IMR-90 (cell line): ENCODE measurements around the gene STXBP4.

Experiments used
- BHLHE40 ChIP-seq: fragments of 150-350 bp; IDR thresholded peaks from 2 replicates; pipeline ENCODE4 v1.6.1; 2016; ENCODE audit warnings: mild to moderate bottlenecking, low read depth, low read length
- CTCF ChIP-seq: conservative IDR thresholded peaks from 2 replicates; pipeline ENCODE4 v1.5.1; 2012; ENCODE audit warnings: mild to moderate bottlenecking, low read depth, low read length, improper control_type of control experiment
- MAZ ChIP-seq: IDR thresholded peaks from 2 replicates; pipeline ENCODE4 v1.6.1; 2012; ENCODE audit warnings: low read depth, mild to moderate bottlenecking, low read length, improper control_type of control experiment, moderate library complexity, borderline replicate concordance
- MXI1 ChIP-seq: IDR thresholded peaks from 2 replicates; pipeline ENCODE4 v1.6.1; 2012; ENCODE audit warnings: low read depth, mild to moderate bottlenecking, low read length, moderate library complexity, borderline replicate concordance
- POLR2A ChIP-seq: IDR thresholded peaks from 2 replicates; pipeline ENCODE4 v1.6.1; 2012; ENCODE audit warnings: mild to moderate bottlenecking, low read depth, low read length
- RAD21 ChIP-seq: IDR thresholded peaks from 2 replicates; pipeline ENCODE4 v1.6.1; 2012; ENCODE audit warnings: low read length, improper control_type of control experiment

- TF ChIP-seq CTCF (no peak), BHLHE40 (no peak), MXI1 (no peak), RAD21 (no peak), MAZ (no peak), POLR2A (no peak)
Measured at GRCh38 chr17:54983260-54983659, 14.7 kb downstream of the STXBP4 start.
